GM21381 (cell line): ENCODE measurements around the gene IGFLR1.
"Not testable (repeated sequence)": the region's sequence is repeated elsewhere in the genome, so short reads cannot be mapped to it uniquely, and the experiment has no call there.

Source experiments
- ATAC-seq: cut with Tn5 transposase; IDR thresholded peaks from one replicate; pipeline ENCODE4 v1.9.1; 2021; ENCODE audit warnings: mild to moderate bottlenecking, moderate library complexity; ENCODE audit not compliant: unreplicated experiment

Gene IGFLR1

DNA sequence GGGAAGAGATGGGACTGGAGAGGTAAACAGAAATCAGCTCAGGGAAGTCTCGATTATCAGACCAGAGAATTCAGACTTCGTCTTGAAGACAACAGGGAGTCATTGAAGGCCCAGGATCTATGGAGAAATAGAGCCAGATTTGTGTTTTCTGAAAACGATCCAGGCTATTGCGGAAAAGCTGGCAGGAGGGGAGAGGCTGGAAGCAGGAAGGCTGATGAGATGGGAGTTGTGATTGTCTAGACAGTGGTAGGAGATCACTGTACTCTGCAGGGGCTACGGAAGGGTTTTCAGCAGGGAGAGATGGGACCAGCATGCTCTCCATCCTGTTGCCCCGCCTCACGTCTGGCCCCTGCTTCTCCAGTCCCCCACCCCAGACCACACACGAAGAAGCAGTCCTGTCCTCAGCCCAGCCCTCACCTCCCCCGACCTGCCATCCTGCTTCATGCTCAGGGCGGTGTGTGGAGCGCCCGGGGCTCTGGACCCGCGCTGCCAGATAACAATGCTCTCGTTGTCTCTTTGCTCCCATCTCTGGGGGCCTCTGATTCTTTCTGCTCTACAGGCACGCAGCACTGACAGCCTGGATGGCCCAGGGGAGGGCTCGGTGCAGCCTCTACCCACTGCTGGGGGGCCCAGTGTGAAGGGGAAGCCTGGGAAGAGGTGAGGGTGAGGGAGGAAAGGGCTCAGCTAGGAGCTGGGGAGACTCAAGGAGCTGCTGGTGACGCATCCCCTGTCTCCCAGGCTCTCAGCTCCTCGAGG, 35.0 kb upstream of the IGFLR1 start:
- ATAC-seq, result no peak

DNA sequence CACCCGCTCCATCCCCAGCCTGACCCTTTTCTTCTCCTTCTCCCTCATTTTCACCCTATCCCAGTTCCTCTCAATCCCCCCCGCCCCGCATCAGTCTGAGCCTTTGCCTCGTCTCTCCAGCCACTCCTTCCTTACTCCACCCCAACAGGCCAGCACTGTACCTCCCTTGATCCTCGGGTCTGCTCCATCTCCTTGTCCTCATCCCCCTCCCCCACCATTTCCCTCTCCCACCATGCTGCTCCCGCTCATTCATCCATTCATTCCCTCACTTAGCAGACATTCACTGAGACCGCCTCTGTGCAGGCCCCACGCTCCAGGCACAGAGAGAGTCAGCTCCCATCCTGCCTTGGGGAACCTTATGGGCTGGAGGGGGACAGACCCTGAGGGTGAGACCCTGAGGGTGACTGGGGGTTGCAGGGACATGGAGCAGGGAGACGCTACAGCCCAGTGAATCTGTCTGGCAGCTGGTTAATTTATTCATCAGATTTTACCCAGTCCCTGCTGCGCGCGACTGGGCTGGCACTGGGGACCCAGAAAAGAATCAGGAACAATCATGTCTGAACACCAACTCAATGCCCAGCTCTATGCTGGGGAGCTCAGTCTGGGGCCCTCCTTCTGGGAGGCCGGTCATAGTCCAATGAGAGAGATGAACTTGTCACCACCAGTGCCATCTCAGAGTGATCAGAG, 34.0 kb upstream of the IGFLR1 start:
- ATAC-seq, result no peak

DNA sequence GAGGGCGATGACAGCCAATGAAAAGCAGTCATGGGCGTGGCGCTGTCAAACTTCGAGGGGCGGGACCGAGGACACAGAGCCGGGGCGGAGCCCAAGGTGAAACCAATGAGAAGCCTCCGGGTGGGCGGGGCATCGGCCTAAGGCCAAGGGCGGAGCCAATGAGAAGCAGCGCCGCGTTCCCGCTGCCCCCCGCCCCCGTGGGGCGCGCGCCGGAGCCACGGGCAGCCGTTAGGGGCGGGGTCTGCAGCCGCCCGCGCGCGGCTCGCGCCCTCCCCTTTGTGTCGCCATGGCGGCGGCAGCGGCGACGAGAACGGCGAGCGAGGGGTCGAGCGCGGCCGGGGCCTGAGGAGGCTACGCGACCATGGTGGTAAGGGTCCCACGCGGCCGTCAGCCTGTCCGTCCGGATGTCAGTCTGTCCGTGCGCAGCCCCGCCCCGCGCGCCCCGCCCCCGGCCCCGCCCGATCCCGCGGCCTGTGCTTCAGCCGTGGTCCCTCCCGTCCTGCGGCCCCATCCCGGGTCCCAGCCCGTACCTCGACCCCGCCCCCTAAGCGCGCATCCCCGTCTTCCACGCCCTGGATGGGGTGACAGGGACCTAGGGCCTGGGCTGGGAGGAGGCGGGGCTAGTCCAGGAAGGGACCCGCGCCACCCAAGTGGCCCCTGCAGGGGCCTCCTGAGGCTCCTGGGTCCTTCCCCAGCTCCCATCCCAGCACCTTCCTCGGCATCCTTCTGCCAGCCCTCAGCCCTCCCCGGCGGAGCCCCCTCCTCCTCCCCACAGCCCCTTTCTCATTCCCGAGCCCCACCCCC, 33.2 kb upstream of the IGFLR1 start, which contains the start of gene ARHGAP33:
Gene ARHGAP33 (plus strand): TSS at position 267 of the 804 bp plus-strand sequence. CDS start 95 bp downstream, at position 362.
- ATAC-seq, result peak; percentile 88

GRCh38 chr19:35775046-35775297, 32.7 kb upstream of the IGFLR1 start:
- no peak for ATAC-seq

DNA sequence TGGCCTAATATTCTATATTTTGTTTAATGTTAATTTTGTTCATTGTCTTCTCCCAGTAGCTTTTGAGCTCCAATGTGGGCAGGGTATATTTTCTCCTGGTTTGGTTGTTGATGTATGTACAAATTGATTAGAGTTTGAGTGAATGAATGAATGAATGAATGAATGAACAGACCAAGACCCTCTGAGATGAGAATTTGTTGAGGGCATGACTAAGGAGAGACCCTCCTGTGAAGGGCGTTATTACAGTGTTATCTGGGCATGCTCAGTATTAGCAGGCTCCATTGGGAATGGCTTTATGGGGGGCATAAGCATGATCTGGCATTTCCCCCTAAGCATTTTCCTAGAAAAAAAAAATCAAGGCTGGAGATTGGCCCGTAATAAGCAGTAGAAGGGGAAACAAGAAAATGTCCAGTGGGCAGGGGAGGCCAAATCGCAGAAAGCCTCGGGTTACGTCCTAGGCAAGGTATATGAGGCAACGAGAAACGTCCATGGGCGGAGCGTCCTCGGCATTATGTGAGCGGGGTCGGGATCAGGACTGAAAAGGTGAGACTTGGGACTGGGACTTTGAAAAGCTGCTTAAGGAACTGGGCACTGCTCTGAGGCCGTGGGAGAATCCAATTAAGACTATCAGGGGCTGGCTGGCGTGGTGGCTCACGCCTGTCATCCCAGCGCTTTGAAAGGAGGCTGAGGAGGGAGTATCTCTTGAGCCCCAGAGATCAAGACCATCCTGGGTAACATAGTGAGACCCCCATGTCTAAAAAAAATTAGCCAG, 32.2 kb upstream of the IGFLR1 start:
- ATAC-seq, result no peak

- no peak for ATAC-seq
These were observed 31.0 kb upstream of the IGFLR1 start for GRCh38 chr19:35773020-35773806.

DNA sequence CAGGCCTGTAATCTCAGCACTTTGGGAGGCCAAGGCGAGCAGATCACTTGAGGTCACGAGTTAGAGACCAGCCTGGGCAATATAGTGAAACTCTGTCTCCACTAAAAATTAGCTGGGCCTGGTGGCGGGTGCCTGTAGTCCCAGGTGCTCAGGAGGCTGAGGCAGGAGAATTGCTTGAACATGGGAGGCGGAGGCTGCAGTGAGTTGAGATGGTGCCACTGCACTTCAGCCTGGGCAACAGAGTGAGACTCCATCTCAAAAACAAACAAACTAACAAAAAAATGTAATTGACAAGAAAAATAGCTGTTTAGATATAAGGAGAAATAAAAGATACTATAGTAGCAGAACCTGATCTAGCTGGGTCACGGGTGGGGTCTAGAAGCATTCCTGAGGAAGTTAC, 30.1 kb upstream of the IGFLR1 start:
- not testable (repeated sequence) for ATAC-seq

- ATAC-seq, result no peak
These were observed 25.8 kb upstream of the IGFLR1 start for GRCh38 chr19:35768082-35768421.

DNA sequence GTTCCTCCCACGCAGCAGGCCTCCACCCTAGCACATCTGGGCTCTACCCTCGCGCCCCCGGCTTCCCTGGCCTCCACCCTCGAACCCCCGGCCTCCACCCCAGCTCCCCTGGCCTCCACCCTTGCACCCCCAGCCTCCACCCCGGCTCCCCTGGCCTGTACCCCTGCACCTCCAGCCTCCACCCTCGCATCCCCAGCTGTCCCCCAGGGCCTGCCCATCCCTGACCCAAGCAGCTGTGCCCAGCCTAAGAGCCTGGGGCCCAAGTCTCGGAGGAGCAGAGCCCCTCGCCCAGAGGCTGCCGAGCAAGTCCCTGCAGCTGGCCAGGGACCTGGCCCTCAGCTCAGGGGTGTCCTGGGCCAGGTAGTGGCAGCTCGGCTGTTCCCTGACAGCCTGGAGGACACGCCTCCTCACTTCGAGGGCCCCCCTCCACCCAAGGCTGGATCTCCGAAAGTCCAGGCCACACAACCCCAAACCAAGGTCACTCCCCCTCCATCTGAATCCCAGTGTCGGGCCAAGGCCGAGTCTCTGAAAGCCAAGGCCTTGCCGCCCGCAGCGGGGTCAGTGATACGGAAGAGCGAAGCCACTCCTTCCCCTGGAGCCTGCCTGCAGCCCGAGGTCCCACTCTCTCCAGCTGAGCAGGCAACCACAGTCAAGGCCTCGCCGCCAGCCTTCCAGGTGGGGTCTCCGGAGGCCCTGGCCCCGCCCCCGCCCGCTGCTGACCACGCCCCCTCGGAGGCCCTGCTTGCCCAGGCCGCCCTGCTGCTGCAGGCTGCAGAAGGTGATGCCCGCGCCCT, 25.2 kb upstream of the IGFLR1 start:
- no peak for ATAC-seq

GRCh38 chr19:35766571-35767104, 24.4 kb upstream of the IGFLR1 start:
- no peak for ATAC-seq

DNA sequence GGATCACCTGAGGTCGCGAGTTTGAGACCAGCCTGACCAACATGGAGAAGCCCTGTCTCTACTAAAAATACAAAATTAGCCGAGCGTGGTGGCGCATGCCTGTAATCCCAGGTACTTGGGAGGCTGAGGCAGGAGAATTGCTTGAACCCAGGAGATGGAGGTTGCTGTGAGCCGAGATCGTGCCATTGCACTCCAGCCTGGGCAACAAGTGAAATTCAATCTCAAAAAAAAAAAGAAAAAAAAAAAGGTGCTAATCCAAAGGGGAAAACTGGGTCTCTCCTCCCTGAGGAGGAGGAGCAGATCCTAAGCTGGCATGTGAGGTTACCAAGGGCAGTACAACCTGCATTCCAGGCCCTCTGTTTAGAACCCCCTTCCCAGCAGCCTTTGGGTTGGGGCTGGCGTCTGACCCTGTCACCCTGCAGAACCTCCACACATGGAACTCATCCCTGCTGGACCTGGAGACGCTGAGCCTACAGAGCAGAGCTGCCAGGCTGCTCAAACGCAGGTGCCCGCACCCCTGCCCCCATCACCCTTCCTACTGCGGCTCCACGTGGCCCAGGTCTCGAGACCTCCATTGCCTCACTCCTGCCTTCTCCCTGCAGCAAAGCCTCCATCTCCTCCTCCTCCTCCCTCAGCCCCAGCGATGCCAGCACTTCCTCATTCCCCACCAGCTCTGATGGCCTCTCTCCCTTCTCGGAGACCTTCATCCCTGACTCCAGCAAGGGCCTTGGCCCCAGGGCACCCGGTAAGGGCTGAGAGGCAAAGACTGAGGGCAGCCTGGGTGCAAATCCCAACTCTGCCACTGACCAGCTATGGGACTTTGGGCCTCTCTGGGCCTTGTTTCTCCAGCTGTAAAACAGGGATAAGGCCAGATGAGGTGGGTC, 22.4 kb upstream of the IGFLR1 start:
- no peak for ATAC-seq

DNA sequence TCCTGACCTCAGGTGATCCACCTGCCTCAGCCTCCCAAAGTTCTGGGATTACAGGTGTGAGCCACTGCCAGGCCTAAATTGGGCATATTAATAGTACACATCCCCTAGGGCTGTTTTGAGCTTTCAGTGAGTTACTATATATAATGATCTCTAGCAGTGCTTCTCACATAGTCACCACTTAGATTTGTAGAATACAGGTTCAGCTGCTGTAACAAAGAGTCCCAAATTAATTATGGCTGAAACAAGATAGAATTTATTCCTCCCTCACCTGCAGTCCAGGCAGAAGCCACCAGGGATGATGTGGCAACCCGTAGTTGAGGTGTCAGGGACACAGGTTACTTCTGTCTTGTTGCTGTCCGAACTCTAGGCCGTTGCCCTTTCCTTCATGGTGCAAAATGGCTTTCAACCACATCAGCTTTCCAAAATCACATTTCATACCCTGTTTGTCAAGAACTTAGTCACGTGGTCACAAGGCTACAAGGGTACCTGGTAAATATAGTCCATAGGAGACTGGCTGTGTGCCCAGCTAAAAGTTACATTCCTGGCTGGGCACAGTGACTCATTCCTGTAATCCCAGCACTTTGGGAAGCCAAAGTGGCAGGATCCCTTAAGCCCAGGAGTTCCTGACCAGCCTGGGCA, 18.6 kb upstream of the IGFLR1 start:
- no peak for ATAC-seq

DNA sequence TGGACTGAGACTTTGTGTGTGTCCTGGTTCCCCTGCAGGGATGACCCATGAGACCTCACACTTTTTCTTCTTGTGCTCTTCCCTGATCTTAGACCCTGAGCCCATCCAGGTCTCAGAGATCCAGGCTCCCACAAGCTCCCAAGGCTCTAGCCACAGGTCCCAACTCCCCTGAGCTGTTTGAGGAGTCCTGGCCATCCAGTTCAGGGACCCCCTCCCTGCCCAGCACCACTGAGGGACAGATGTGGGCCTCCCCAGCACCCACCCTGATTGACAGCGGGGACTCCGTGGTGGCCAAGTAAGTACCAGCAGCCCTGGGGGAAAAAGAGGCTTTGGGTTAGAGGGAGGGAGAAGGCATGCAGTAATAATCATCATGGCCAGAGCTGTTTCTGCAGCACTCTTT, 17.4 kb upstream of the IGFLR1 start:
- ATAC-seq, result no peak

DNA sequence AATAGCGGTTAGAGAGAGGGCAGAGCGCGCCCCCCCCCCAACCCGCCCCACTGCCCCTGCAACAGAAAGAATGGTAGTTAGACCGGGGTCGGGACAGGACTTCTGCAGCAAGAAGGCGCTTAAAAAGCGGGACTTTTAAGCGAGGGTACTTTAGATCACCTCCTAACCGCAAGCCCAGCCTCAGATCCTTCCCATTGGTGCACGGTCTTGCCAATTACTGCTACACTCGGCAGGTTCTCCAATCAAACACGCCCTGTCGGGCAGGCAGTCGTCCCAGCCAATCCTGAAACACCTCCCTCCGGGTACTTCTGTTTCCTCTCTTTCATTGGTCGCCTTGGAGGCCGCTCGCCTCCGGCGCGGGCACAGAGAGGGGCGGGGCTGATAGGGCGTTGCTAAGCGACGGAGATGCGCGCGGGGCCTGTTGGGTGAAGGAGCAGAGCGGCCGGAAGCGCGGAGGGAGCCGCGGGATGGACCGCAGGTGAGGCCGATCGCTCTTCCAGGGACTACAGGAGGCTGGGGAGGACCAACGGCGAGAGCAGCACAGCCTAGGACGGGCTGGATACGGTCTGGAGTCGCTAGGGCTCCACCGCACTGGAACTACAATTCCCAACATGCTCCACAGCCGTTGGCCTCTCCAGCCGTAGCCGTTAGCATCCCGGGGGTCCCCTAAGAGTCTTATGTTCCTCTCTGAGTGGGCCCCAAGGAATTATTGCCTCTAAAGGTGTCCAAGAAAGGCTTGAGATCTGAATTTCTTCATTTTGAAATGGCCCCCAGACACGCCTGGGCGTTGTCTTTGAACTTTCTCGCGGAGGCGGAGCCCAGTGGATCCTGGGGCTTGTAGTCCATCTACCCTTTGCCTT, 15.7 kb upstream of the IGFLR1 start, which contains the start of gene PROSER3:
Gene PROSER3 (plus strand): TSS at position 428 of the 860 bp plus-strand sequence. CDS start 40 bp downstream, at position 468.
- ATAC-seq, result peak; percentile 91

DNA sequence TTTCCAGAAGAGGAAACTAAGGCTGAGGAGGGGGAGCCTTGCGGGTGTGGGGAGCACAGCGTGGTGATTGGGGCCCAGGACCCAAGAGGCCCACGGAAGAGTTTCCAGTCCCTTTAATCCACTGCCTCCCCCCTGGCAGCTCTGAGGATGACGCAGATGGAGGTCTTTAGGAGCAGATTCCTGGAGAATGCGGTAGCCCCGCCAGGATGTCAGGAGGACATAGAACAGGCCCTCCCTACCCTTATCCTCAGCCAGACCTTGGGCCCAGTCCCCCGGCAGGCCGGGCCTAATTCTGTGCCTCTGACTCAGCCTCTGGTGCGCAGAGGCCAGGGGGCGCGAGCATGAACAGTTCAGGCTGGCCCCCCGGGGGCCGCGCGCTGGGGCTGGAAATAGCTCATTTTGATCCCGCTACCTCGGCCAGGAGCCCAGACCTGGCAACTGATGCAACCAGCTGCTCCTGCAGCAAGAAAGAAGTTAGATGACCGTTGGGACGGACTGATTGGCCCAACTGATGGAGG, 15.0 kb upstream of the IGFLR1 start:
- ATAC-seq, result no peak

GRCh38 chr19:35756377-35757230, 14.4 kb upstream of the IGFLR1 start, which contains the start of gene HSPB6:
HSPB6 (minus strand) TSS chr19:35757029; CDS start chr19:35757008, 21 bp downstream.
- no peak for ATAC-seq
